Measurements from ENCODE around the gene FAM120AOS.

DNA sequence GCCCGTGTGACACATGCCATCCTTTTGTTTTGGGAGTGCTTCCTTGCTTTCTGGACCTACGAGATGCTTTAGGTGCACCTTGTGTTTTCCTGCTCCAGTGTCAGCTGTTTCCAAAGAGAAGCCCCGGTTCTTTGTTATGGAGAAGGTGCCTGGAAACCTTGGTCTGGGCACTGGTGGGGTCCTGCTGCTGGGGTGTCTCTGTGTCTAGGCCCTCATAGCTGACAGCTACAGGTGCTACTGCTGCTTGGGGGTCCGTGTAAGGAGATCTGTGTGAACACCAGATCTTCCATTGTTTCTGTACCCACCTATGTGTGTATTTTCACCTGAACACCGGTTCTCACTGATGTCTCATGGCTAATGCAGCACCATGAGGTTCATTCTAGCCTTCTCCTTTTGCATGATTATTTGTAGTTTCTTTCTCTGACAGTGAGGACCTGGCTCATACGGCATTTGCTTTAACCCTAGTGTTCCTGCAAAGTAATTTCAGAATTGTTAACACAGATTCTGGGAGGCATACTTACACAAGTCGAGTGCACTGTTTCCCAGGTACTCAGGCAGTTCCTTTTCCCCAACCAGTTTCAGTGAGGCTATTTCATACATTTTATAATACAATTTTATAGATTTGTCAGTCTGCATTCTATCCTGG is 13.2 kb upstream of the FAM120AOS start:
- TF ChIP-seq, protein P1, sequence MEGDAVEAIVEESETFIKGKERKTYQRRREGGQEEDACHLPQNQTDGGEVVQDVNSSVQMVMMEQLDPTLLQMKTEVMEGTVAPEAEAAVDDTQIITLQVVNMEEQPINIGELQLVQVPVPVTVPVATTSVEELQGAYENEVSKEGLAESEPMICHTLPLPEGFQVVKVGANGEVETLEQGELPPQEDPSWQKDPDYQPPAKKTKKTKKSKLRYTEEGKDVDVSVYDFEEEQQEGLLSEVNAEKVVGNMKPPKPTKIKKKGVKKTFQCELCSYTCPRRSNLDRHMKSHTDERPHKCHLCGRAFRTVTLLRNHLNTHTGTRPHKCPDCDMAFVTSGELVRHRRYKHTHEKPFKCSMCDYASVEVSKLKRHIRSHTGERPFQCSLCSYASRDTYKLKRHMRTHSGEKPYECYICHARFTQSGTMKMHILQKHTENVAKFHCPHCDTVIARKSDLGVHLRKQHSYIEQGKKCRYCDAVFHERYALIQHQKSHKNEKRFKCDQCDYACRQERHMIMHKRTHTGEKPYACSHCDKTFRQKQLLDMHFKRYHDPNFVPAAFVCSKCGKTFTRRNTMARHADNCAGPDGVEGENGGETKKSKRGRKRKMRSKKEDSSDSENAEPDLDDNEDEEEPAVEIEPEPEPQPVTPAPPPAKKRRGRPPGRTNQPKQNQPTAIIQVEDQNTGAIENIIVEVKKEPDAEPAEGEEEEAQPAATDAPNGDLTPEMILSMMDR (IDR thresholded peaks at IDR 0.05) = no peak
- TF ChIP-seq POLR2A (IDR thresholded peaks at IDR 0.05) (no peak), EP300 (IDR thresholded peaks at IDR 0.05) (no peak)
